HG03442 (cell line): Measurements from ENCODE around the gene ANKRD49.
A peak's percentile ranks its signal among the peaks of the same experiment; 100 is the strongest.
"Not testable (repeated sequence)": the region's sequence is repeated elsewhere in the genome, so short reads cannot be mapped to it uniquely, and the experiment has no call there.

Experiments used
- ATAC-seq: cut with Tn5 transposase; IDR thresholded peaks from one replicate; pipeline ENCODE4 v1.9.1; 2021; ENCODE audit warnings: mild to moderate bottlenecking, moderate library complexity; ENCODE audit not compliant: unreplicated experiment

ANKRD49 gene

GRCh38 chr11:94506513-94506912, 12.7 kb downstream of the ANKRD49 start:
- not testable (repeated sequence) for ATAC-seq

- ATAC-seq, result no peak
These were observed 13.7 kb downstream of the ANKRD49 start for GRCh38 chr11:94507485-94507884.

- peak; percentile 88 for ATAC-seq
These were observed 18.4 kb downstream of the ANKRD49 start, which contains the start of gene C11orf97 for GRCh38 chr11:94511932-94512781. Gene C11orf97, plus strand, starts transcription at chr11:94512461. Its CDS starts 68 bp downstream, at chr11:94512529.

- ATAC-seq, result no peak
These were observed 19.3 kb downstream of the ANKRD49 start for GRCh38 chr11:94513091-94513490.

- no peak for ATAC-seq
These were observed 21.6 kb downstream of the ANKRD49 start for GRCh38 chr11:94515398-94515797.

GRCh38 chr11:94516725-94517124, 22.9 kb downstream of the ANKRD49 start:
- no peak for ATAC-seq

- no peak for ATAC-seq
These were observed 24.5 kb downstream of the ANKRD49 start for GRCh38 chr11:94518300-94518699.

GRCh38 chr11:94519478-94520084, 25.8 kb downstream of the ANKRD49 start:
- ATAC-seq, result no peak

GRCh38 chr11:94521684-94522083, 27.9 kb downstream of the ANKRD49 start:
- ATAC-seq, result no peak

- ATAC-seq, result no peak
These were observed 30.6 kb downstream of the ANKRD49 start for GRCh38 chr11:94524341-94524740.

- no peak for ATAC-seq
These were observed 32.0 kb downstream of the ANKRD49 start for GRCh38 chr11:94525546-94526324.

GRCh38 chr11:94526645-94527438, 33.1 kb downstream of the ANKRD49 start:
- ATAC-seq, result no peak

- ATAC-seq, result no peak
These were observed 34.8 kb downstream of the ANKRD49 start for GRCh38 chr11:94528551-94528950.

- no peak for ATAC-seq
These were observed 38.4 kb downstream of the ANKRD49 start for GRCh38 chr11:94532211-94532610.

GRCh38 chr11:94533206-94533605, 39.4 kb downstream of the ANKRD49 start:
- no peak for ATAC-seq

GRCh38 chr11:94533696-94534630, 40.2 kb downstream of the ANKRD49 start:
- no peak for ATAC-seq

- ATAC-seq, result no peak
These were observed 42.6 kb downstream of the ANKRD49 start for GRCh38 chr11:94536386-94536785.

GRCh38 chr11:94537031-94537600, 43.3 kb downstream of the ANKRD49 start:
- no peak for ATAC-seq

GRCh38 chr11:94539420-94539819, 45.6 kb downstream of the ANKRD49 start:
- no peak for ATAC-seq
